Measurements from ENCODE around the gene PNPLA4.

Gene PNPLA4

GRCh38 chrX:7889135-7889534 lies 38.1 kb downstream of the PNPLA4 start:
- no peak for DNase-seq (ENCODE audit: low read depth)
- TF ChIP-seq CTCF (conservative IDR thresholded peaks at IDR 0.05; ENCODE audit: low read depth, low read length) = no peak
- H3K4me3 ChIP-seq (ENCODE audit: low read length) = no peak overlapping the region

DNA sequence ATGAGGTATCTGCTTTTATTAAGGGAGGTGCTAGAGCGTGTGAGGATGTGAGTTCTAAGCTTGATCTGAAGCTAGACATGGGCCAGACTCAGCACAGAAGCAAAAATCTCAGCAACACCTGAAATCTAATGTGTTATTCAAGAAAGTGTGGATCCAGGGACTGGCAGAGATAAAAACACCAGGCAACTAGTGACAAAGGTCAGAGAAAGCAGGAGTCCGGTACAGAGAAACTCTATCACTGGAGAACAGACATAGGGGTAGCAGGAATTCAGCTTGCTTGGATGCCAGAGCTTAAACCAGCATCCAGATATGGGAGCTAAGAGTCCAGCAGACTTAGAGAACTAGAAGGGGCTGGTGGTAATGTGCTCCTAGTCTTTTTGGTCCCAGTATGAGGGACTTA lies 50.3 kb downstream of the PNPLA4 start:
- no peak overlapping the region for H3K4me3 ChIP-seq (ENCODE audit: low read length)
- no peak for TF ChIP-seq CTCF (conservative IDR thresholded peaks at IDR 0.05; ENCODE audit: low read depth, low read length)
- no peak for DNase-seq (ENCODE audit: low read depth)

GRCh38 chrX:7872042-7872441 lies 55.2 kb downstream of the PNPLA4 start:
- no peak for TF ChIP-seq CTCF (conservative IDR thresholded peaks at IDR 0.05; ENCODE audit: low read depth, low read length)
- DNase-seq (ENCODE audit: low read depth) = no peak
- no peak overlapping the region for H3K4me3 ChIP-seq (ENCODE audit: low read length)

- DNase-seq (ENCODE audit: low read depth) = no peak
- no peak overlapping the region for H3K4me3 ChIP-seq (ENCODE audit: low read length)
- TF ChIP-seq CTCF (conservative IDR thresholded peaks at IDR 0.05; ENCODE audit: low read depth, low read length) = no peak
These were observed 75.0 kb downstream of the PNPLA4 start for GRCh38 chrX:7852166-7852565.

Data from retinal pigment epithelial cell (primary cell).